ENCODE measurements around the gene PTPRM.

GRCh38 chr18:7535436-7536205, 31.5 kb upstream of the PTPRM start:
- TF ChIP-seq POLR2A (IDR thresholded peaks at IDR 0.05; ENCODE audit: low read depth) = no peak
- TF ChIP-seq CTCF (IDR thresholded peaks at IDR 0.05) = no peak
- no peak for TF ChIP-seq EP300 (IDR thresholded peaks at IDR 0.05)

All from esophagus muscularis mucosa (tissue), 4 donors.